HG02678 (cell line): ENCODE data around the gene THAP6.
"Not testable (repeated sequence)": the region's sequence is repeated elsewhere in the genome, so short reads cannot be mapped to it uniquely, and the experiment has no call there.

Experiments
- ATAC-seq: cut with Tn5 transposase; IDR thresholded peaks from one replicate; pipeline ENCODE4 v1.9.1; 2021; ENCODE audit warnings: mild to moderate bottlenecking, moderate library complexity; ENCODE audit not compliant: unreplicated experiment

The THAP6 gene, protein sequence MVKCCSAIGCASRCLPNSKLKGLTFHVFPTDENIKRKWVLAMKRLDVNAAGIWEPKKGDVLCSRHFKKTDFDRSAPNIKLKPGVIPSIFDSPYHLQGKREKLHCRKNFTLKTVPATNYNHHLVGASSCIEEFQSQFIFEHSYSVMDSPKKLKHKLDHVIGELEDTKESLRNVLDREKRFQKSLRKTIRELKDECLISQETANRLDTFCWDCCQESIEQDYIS

DNA sequence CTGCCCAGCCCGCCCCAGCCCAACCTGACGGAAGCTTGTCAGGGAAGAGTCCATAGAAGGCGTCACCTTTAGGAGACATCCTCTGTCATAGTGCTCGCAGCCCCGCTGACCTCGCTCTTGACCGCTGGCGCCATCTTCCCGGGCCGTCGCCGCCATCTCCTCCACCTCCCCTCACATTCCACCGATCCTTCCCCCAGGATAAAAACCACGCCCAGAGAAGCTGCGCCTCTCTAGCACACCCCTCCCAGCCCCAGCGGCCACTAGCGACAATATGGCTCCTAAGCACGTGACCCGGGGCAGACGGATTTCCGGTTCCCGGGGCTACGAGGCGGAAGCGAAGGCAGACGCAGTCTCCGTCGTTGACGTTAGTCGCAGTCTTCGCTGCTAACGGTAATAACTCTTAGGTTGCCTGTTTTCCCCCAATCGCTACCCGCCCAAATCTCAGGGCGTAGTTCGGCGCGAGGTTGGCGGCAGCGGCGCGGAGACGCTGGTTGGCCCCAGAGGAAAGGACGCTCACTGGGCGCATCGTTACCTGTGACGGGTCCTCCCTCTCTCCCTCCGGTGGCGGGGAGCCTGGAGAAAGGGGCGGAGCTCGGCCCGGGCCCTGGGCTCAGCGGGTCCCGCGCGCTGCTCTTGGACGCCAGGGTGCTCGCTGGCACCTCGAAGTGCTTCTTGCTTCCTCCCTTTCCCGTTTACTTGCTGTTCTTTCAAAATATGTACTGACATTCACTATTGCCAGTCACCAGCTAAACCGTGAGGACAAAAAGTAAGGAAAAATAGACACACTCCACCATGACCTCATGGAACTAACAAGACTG, at the start of gene THAP6, which contains the start of gene RCHY1:
TSS of gene THAP6 (plus strand) at position 343 of the 818 bp plus-strand sequence. CDS start 980 bp downstream, outside the sequence.
TSS of gene RCHY1 (minus strand) at position 273 of the 818 bp plus-strand sequence. CDS start at position 156, 117 bp downstream.
- ATAC-seq: peak; percentile 95

DNA sequence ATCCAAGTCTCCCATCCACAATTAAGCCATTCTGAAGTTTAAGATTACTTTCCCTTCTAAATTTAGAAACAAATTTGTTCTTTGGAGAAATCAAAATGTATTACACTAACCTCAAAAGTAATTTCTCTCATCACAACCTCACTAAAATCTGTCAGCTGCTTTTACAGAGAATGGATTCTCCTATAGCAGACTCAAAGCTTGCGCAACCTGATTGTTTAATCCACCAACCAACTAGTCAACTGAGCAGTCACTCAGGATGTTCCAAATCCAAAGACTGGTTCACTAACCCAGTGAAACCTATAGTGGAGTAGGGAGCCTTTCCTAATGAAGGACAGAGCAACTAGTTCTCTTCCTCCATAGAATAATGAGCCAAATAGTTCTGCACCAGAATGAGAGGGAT, 44.4 kb upstream of the THAP6 start:
- no peak for ATAC-seq

DNA sequence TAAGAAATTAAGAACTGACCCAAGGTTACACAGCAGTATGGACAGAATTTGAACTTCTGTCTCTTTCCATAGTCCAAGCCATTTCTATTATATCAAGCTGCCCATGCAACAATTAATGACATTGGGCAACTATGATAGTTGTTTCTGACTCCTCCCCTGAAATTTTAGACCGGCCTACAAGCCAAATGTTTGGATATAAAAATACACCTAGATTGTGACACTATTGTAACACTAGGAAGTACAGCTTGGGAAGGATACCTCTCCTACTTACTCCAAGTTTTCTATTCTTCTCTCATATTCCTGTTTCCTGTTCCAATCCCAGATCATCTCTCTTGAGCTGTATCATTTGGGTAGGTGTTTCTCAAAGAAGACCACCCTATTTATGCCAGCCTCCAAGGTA, 43.5 kb upstream of the THAP6 start:
- ATAC-seq: no peak

DNA sequence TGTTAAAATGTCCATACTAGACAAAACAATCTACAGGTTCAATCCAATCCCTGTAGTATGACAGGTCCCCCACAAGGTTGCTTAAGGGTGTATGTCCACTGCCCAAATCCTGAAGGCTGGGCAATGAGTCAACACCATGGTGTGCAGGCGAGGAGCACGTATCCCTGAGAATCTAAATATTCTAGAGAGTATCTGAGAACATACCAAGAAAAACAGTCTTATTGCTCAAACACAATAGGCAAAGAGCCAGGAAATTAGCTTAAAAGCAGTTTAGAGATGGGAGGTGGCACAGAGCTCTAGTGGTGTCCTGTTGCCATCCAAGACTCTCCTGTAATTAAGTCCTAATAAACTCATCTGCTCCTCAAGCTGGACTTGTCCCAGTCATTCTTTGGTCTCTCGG, 37.1 kb upstream of the THAP6 start:
- no peak for ATAC-seq

DNA sequence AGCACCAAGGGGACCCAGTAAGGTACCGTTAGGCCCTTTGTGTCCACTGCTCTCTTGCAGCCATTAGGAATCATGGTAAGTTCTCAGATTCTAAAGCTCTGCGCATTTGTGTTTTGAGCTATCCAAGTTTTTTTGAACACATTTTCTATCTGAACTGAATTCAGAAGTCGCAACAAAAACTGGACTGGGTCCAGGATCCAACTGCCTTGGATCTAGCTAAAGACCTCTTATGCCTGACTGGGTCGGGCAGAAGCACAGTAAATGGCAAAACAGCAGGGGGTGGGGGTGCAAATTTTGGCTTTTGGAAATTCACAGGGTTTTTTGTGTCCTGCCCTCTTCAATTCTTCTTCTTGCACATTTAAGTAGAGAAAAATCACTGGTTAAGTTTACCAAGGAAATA, 30.1 kb upstream of the THAP6 start:
- ATAC-seq: no peak

DNA sequence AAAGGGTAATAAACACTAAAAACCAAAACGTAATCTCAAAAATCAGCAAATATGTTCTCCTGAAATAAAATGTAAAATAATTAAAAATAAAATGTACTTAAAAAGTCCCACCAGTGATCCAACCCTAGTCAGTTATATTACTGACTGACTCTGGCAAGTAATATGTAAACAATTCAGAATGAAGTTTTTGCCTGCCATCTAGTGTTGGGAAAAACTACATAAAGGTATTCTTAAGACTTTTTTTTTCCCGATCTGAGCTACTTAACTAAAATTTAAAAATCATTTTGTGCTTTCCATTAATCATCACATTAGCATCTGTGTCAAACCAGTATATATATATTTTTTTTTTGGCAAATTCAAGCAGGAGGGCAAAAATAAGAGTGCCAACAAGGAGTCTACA, 24.1 kb upstream of the THAP6 start:
- no peak for ATAC-seq

DNA sequence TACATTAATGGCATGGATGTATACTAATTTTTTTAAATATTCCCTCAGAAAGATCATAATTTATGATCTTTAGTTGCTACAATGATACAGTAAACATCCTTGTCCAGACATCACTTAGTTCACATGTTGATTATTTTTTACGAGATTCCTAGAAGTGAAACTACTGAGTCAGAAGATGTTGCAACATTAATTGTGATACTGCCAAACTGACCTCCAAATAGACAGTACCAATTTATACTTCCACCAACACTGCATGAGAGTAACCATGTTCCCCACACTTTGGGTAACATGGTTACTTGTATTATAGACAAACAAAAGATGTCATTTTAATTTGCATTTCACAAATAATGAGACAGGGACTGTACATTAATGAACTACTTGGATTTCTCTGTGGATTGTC, 19.7 kb upstream of the THAP6 start:
- no peak for ATAC-seq

DNA sequence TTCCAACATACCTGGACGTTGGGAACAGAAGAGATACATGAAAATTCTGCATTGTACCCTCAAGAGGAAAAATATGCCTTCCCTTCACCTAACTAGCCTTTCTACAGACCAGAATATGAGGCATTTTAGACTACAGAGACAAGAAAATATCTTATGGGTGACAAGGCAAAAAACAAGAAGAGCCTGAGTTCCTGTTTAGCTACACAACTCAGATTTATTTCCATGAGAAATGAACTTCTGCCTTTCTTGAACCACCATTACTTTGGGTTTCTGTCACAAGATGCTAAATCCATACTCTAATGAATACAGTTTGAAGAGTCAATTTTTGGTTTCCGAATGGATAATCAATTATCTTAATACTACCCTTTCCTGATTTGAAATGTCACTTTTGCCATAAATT, 18.8 kb upstream of the THAP6 start:
- no peak for ATAC-seq

DNA sequence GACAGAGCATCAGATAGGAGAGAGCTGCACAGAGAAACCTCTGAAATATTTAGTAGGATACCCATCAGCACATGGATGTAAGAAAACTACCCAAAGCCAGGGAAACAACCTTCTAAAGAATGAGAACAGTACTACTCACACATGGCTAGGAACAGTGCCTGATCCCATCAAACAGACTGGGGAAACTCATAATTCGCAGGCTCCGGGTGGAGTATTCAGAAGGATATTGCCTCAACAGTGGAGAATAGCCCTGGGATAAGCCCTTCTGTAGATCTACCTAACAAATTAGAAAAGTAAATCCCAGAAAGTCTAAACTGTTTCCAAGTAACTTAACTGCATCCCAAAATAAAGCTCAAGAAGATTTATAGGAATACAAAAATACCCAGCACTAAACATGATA, 17.9 kb upstream of the THAP6 start:
- no peak for ATAC-seq

DNA sequence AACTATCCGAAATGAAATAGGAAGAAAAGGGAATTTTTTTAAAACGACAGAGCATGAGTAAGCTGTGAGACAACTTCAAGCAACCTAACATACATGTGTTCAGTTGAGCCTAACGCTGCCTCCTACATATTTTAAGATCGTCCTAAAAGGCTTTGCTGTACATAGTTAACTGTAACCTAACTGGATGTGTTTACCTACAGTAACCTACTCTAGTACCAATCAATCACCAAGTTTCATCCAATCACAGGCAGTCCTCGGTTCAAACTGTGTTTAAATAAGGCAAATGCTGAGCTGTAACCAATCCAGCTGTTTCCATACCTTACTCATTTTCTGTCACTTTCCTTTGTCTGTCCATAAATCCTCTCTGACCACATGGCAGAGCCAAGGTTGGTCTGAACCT, 17.1 kb upstream of the THAP6 start:
- ATAC-seq: no peak

DNA sequence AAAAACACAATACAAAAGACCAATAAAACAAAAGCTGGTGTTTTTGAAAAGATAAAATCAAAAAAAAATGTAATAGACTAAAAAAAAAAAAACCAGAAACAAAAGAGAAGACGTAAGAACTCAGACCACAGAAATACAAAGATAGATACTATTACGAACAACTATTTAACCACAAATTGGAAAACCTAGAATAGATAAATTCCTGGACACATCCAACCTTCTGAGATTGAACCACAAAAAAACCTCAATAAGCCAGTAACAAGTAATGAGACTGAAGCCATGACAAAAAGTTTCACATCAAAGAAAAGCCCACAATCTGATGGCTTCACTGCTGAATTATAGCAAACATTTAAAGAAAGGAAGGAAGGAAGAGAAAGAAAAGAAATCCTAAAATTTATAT, 16.2 kb upstream of the THAP6 start:
- ATAC-seq: no peak

DNA sequence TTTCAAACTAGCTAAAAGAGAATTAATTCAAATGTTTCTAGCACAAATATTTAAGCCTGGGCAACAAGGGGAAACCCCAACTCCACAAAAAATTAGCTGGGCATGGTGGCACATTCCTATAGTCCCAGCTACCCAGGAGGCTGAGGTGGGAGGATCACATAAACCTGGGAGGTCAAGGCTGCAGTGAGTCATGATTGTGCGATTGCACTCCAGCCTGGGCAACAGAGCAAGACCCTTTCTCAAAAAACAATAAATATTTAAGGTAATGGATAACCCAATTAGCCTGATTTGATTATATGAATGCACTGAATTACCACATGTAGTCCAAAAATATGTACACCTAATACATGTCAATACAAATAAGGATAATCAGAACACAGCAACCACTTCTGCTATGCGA, 14.4 kb upstream of the THAP6 start:
- no peak for ATAC-seq

DNA sequence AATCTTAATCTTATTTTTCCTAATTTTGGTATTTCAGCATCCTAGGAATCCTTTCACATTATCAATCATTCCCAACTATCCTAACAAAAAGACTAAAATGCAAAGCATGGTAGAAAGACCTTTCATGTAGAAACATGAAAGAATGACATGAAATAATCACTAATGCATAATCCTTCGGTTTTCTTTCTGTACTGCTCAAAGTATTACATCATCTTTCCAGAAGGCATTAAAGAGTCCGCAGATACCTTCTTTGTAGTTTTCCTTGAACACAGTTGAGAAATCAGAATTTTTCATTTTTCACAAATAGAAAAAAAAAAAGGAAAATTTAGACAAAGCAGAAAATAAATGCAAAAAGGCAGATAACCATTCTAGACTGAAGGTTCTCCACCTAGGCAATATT, 11.6 kb upstream of the THAP6 start:
- ATAC-seq: no peak

DNA sequence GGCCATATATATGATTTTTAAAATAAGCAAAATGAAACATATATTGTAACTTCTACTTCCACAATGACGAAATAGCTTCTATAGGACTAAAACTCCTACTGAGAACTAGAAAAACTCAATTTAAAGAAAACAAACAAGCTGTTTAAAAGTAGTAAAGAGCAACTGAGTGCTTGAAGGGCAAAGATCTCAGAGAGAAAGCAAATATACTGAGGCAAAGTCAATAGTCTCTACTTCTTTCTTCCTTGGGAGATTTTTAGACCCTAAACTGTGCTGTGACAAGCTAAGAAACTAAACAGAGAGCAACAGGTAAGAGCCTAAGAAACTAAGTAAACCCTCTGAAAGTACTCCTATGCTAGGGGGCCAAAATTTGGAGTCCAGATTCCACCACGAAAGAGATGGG, 8.6 kb upstream of the THAP6 start:
- no peak for ATAC-seq

DNA sequence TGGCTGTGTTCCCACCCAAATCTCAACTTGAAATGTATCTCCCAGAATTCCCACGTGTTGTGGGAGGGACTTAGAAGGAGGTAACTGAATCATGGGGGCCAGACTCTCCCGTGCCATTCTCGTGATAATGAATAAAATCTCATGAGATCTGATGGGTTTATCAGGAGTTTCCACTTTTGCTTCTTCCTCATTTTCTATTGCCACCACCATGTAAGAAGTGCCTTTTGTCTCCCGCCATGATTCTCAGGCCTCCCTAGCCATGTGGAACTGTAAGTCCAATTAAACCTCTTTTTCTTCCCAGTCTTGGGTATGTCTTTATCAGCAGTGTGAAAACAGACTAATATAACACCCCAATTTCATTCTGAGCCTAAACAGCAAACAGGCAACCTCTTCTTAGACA, 4.7 kb upstream of the THAP6 start:
- not testable (repeated sequence) for ATAC-seq

DNA sequence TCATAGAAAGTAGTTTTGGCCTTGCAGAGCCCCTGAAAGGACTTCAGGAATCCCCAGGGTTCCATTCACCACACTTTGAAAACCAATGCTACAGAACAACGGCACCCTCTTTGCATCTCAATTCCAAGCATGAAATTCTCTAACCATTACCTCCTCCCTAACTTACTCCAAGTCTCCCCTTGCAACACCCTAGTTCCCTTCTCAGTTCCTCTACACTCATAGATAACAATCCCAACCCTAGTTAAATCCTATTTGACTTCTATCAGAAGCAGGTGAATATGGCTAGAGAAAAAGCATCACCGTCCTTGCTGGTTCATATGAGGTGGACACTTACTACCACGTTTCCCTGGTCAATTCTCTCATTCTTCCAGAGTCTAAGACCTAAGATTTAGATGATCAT, 2.4 kb upstream of the THAP6 start:
- no peak for ATAC-seq

DNA sequence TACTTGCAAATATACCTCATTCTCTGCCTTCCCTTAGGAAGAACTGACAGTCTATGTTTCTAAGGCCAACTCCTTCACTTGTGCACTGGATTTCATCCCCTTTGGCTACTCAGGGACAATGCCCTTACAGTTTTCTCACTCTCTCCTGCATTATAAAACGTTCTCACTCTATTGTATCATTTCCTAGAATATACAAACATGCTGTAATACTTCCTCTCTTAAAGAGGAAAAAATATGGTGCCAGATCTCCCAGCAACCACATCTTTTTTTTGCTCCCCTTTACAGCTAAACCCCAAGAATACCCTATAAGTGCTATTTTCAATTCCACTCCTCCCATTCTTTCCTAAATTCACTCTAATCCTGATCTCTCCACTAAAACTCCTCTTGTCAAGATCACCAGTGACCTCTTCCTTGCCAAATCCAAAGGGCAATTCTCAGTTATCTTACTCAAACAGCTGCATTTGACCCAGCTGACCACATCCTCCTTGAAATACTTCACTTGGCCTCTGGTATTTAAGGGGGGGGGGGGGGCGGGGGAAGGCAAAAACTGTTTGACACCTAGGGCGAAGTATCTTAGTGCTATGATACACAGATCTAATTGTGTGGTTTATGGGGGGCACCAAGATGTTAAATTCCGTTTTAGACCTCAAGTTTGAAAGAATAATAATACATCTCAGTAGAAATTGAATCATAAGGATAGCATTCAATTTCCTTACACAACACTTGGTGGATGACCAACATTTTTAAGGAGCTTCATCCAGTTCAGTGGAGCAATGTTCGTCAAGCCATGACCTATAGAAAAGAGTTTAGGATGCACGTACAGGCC, 1.7 kb upstream of the THAP6 start:
- no peak for ATAC-seq

DNA sequence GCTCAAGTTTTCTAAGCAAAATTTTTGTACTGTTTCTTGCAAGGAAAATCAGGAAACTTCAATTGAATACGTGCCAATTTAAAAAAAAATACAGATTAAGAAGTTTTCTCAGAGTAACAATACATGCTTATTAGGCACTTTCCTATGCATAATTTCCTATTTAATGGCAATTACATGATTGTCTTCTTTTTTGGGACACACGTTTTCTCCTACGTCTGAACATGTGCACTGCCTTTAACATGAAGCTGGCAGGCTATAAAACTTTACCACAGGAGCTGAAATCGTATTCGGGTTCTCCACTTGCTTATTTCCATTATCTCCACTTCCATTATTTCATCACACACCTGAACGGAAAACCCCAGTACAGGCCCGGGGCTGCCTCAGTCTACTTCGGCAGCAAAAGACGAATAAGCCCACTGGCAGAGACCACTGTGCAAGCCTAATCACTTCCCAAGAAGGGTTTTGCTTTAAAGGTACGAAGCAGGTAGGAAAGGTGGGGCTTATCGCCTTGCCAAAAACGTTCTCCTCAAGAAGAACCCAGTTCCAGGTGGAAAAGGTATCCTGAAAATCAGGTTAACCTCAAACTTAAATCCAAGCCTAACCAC, 645 bp upstream of the THAP6 start:
- ATAC-seq: peak; percentile 1

DNA sequence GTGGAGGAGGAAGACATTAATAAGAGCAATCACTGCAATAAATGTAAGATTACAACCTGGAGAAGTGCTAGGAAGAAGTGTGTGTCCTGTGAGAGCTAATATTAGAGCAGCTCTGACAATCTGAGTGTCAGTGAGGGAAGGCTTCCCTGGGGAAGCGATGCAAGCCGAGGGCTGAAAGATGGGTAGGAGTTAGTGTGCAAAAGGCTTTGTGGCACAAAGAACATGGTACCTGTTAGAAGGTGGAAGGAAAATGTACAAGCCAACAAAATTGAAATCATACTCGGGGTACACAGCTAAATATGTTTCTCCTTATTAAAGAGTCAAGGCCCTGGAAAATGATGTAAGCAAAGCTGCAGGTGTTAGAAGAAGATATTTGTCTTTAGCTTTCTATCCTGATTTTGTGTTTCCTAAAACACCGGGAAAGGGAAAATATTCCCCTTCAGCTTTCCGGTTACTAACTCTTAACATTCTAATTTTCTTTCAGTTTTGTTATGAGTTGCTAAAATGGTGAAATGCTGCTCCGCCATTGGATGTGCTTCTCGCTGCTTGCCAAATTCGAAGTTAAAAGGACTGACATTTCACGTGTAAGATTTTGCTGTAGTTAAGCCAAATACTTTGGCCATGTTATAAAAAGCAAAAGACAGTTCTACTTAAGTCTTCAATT, 808 bp downstream of the THAP6 start:
- no peak for ATAC-seq

DNA sequence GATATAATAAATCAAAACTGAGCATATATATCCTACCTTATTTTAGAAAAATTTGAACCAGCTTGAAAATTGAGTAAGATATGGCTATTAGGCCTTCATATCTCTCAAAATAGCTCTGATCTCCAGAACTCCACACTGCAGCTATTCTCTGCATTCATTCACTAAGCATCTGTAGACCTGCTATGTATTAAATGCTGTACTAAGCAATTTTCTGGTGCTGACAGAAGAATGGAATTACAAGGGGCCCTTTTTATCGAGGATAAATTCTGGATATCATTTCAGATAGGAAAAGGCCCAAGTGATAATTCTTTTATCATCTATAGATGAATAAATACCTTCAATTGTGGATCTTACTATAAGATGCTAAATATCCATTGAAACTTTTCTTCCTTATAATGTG, 1.9 kb downstream of the THAP6 start:
- no peak for ATAC-seq

DNA sequence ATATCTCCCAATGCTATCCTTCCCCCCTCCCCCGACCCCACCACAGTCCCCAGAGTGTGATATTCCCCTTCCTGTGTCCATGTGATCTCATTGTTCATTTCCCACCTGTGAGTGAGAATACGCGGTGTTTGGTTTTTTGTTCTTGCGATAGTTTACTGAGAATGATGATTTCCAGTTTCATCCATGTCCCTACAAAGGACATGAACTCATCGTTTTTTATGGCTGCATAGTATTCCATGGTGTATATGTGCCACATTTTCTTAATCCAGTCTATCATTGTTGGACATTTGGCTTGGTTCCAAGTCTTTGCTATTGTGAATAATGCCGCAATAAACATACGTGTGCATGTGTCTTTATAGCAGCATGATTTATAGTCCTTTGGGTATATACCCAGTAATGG, 5.2 kb downstream of the THAP6 start:
- not testable (repeated sequence) for ATAC-seq
